ENCODE data around the gene SPATC1L. TPM values are rescaled to one million over a fixed set of nuclear protein-coding genes. Genes with fewer than 3 reads are reported as not detected.

Gene SPATC1L
- total RNA-seq, 1 experiment from 2014 or later, result 36.0 TPM

- Mint-ChIP-seq H3K27ac (peak overlapping the region in 1 of 3 experiments; percentile 31; a peak in 1 of 7 replicates), H3K9me3 (no peaks in the 10 kb centered on the region), H3K36me3 (ENCODE audit: insufficient read depth in 1 of 3, low read depth in 3 of 3) (peaks cover 6 to 7% (median 7%) of the 10 kb centered on the region in 3 experiments; a peak in 5 of 7 replicates), H3K27me3 (ENCODE audit: low read depth) (peaks cover 36% of the 10 kb centered on the region), H3K4me3 (no peak overlapping the region), H3K4me1 (peaks cover 22 to 27% of the 10 kb centered on the region in 2 experiments)
- Histone ChIP-seq H3K18ac (ENCODE audit: insufficient read length, low read depth, low read length) (no peak overlapping the region), H2BK5ac (ENCODE audit: insufficient read length, low read length) (no peak overlapping the region), H3K23ac (ENCODE audit: insufficient read length, low read depth, low read length) (no peak overlapping the region), H3K56ac (ENCODE audit: insufficient read length, low read depth, low read length) (no peak overlapping the region), H3K4me2 (ENCODE audit: insufficient read depth, insufficient read length, low read length) (no peak overlapping the region), H2BK12ac (ENCODE audit: insufficient read length, low read depth, low read length) (no peak overlapping the region), H3K23me2 (ENCODE audit: insufficient read length, low read depth, low read length, poor library complexity, severe bottlenecking) (no peaks in the 10 kb centered on the region), H3T11ph (ENCODE audit: low read length) (no peak overlapping the region), H4K8ac (replicated peaks; ENCODE audit: insufficient read length, low read depth, low read length) (no peak overlapping the region), H4K91ac (ENCODE audit: insufficient read length, low read depth, low read length) (no peak overlapping the region), H2BK15ac (ENCODE audit: low read depth, low read length) (no peak overlapping the region), H3K4ac (ENCODE audit: low read depth, low read length) (no peak overlapping the region), H3K79me1 (ENCODE audit: insufficient read depth, low read depth, low read length, poor library complexity, severe bottlenecking) (no peaks in the 10 kb centered on the region), H3K79me2 (ENCODE audit: insufficient read depth, low read length) (no peaks in the 10 kb centered on the region), H3K9ac (ENCODE audit: extremely low read depth, insufficient read length, low read length) (no peak overlapping the region), H3K27me3 (ENCODE audit: insufficient read depth, low read length) (no peaks in the 10 kb centered on the region; the same call in 1 of the 2 replicates), H3K27ac (ENCODE audit: insufficient read length, low read depth, low read length) (no peak overlapping the region), H3K9me3 (ENCODE audit: control insufficient read depth, low read depth, low read length) (no peaks in the 10 kb centered on the region), H2AFZ (ENCODE audit: low read length) (no peak overlapping the region), H2BK20ac (ENCODE audit: low read depth, low read length, poor library complexity, severe bottlenecking) (no peak overlapping the region), H2AK5ac (ENCODE audit: insufficient read length, low read length) (no peak overlapping the region), H4K20me1 (ENCODE audit: control insufficient read depth, insufficient read depth, insufficient read length) (no peaks in the 10 kb centered on the region), H2BK120ac (ENCODE audit: low read depth, low read length, poor library complexity, severe bottlenecking) (no peak overlapping the region), H3K4me1 (ENCODE audit: insufficient read depth, low read length) (no peaks in the 10 kb centered on the region), H4K5ac (ENCODE audit: insufficient read length, low read depth, low read length) (no peak overlapping the region), H3K14ac (ENCODE audit: insufficient read depth, low read length) (no peak overlapping the region)
- no peak for DNase-seq
- no CpG with 5 or more reads among the region's 28 CpGs for WGBS (ENCODE audit: extremely low coverage, insufficient read length, low lambda C conversion rate)
- TF ChIP-seq CTCF (conservative IDR thresholded peaks at IDR 0.05), result no peak
Observed at GRCh38 chr21:46138383-46138970, 45.8 kb downstream of the SPATC1L start.

Data from H9 (cell line).